Umbilical cord (tissue), 2 donors: ENCODE measurements around the gene MAK. TPM values are rescaled to one million over a fixed set of nuclear protein-coding genes. Genes with fewer than 3 reads are reported as not detected.
"Not testable (repeated sequence)": the region's sequence is repeated elsewhere in the genome, so short reads cannot be mapped to it uniquely, and the experiment has no call there.

ENCODE experiments used
- DNase-seq: peaks from one replicate; pipeline ENCODE4 v3.0.0-alpha.2; 2015; ENCODE audit warnings: low spot score
- total RNA-seq: library from RNA; depleted of rRNA; stranded (reverse); fragments of >200 nt; gene quantifications from one replicate; pipeline ENCODE4 v1.2.3, GENCODE V29; 2014; ENCODE audit warnings: low replicate concordance; ENCODE audit not compliant: insufficient read depth

MAK gene
- total RNA-seq, 1 donor from 2014 or later = 2.2 TPM

DNA sequence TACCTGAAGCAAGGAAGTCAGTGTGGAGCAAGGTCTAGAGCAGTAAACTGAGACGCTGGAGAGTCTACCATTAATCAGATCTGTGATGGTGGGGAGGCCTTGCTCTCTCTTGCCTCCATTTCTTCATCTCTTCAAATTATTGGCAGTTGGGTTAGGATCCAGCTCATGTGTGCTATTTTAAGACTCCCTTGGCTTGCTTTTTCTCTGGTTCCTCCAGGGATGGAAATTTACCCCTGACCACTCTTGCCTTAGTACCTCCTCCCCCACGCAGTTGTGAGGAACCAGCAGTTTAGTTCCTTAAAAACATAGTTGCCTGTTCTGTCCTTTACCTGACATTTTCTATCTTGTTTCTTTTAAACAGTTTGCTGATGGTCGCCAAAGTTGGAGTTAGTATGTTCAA lies 108.1 kb downstream of the MAK start:
- DNase-seq = no peak

DNA sequence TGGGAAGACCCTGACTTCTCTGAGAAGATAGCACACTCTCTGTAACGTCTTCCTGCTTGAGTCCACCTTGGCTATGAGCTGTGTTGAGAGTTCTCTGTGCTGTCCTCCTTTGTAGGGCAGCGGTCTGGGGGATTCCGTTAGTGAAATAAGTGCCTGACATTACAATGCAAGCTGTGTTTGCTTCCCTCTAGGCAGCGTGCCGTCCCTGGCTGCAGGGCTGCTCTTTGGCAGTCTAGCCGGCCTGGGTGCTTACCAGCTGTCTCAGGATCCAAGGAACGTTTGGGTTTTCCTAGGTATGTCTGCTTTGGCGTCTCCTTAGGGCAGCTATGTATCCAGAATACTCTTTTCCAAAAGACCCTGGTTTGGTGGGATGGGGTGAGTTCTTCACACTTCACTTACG lies 112.6 kb downstream of the MAK start:
- DNase-seq = no peak

GRCh38 chr6:10725044-10725443 lies 113.3 kb downstream of the MAK start:
- no peak for DNase-seq

- no peak for DNase-seq
Observed at GRCh38 chr6:10723567-10723881, 114.8 kb downstream of the MAK start.

GRCh38 chr6:10722820-10723566 lies 115.3 kb downstream of the MAK start, which contains the start of gene TMEM14C:
Gene TMEM14C, plus strand, starts transcription at chr6:10723070. Its CDS starts 1,544 bp downstream, at chr6:10724614.
- DNase-seq = peak; percentile 99

- DNase-seq = no peak
Observed at GRCh38 chr6:10722570-10722819, 115.8 kb downstream of the MAK start.

DNA sequence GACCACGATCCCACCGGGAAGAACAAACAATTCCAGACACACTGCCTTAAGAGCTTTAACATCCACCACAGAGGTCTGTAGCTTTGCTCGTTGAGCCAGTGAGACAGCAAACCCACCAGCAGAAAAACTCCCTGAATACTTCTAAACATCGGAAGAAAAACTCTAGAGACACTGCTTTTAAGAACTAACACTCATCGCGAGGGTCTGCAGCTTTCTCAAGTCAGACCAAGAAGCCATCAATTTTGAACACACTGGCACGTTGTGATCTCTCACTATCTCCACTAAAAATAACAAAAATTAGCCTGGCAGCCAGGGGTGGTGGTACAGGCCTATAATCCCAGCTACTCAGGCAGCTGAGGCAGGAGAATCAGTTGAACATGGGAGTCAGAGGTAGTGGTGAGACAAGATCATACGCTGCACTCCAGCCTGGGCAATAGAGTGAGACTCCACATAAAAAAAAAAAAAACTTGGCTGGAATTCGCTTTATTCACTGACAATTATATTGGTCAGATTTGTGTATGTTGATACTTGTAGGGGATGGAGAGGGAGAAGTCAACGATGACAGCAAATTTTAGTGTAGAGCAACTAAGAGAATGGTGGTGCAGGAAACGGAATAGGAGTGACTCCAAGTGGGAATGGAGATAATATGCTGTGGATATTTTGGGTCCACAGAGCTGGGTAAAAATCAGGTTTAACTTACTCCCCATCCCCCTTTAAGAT lies 116.3 kb downstream of the MAK start:
- peak; percentile 21 for DNase-seq

GRCh38 chr6:10720960-10721849 lies 117.1 kb downstream of the MAK start:
- DNase-seq = not testable (repeated sequence)

DNA sequence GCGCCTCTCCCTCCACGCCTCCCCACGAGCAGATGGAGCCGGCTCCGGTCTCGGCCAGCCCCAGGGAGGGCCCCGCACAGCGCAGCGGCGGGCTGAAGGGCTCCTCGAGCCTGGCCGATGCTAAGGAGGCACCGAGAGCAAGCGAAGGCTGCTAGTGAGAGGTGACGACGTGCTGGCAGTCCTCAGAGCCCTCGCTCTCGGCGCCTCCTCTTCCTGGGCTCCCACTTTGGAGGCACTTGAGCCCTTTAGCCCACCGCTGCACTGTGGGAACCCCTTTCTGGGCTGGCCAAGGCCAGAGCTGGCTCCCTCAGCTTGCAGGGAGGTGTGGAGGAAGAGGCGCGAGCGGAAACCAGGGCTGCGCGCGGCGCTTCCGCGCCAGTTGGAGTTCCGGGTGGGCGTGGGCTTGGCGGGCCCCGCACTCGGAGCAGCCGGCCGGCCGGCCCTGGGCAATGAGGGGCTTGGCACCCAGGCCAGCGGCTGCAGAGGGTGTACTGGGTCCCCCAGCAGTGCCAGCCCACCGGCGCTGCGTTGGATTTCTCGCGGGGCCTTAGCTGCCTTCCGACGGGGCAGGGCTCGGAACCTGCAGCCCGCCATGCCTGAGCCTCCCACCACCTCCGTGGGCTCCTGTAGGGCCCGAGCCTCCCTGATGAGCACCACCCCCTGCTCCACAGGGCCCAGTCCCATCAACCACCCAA lies 117.9 kb downstream of the MAK start:
- DNase-seq = peak; percentile 54

- DNase-seq = peak; percentile 57
Observed at GRCh38 chr6:10719964-10720264, 118.4 kb downstream of the MAK start.

DNA sequence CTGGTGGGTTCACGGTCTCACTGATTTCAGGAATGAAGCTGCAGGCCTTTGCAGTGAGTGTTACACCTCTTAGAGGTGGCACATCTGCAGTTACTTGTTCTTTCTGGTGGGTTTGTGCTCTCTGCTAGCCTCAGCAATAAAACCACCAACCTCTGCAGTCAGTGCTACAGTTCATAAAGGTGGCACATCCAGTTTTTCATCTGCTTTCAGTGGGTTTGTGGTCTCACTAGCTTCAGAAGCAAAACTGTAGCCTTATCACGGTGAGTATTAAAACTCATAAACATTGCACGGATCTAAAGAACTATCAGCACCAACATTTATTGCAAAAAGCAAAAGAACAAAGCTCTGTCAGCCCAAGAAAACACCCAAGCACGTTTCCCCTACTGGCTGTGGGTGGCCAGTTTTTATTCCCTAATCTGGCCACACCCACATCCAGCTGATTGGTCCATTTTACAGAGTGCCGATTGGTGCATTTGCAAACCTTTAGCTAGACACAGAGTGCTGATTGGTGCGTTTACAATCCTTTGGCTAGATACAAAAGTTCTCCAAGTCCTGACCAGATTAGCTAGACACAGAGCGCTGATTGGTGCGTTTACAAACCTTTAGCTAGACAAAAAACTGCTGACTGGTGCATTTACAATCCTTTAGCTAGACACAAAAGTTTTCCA lies 118.9 kb downstream of the MAK start:
- DNase-seq = no peak

DNA sequence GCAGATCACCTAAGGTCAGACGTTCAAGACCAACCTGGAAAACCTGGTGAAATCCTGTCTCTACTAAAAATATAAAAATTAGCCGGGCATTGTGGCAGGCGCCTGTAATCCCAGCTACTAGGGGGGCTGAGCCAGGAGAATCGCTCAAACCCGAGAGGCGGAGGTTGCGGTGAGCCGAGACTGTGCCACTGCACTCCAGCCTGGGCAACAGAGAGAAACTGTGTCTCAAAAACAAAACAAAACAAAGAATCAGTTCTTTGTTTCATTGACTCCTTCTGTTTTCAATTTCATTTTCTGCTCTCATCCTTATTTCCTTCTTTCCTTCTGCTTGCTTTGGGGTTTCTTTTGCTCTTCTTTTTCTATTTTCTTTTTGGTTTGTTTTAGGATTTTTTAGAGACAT lies 124.4 kb downstream of the MAK start:
- no peak for DNase-seq

Other genes starting within 250 kb of the MAK start
- gene C6orf52, start 143.9 kb downstream of the MAK start, total RNA-seq = not detected
- 8.9 TPM for gene PAK1IP1, start 143.6 kb downstream of the MAK start, total RNA-seq
- gene TMEM14C, start 115.5 kb downstream of the MAK start, total RNA-seq = 75.1 TPM
- gene TMEM14B, start 90.7 kb downstream of the MAK start, total RNA-seq = 36.8 TPM
- gene GCM2, start 43.5 kb upstream of the MAK start, total RNA-seq = 2.6 TPM
- gene SYCP2L, start 48.5 kb upstream of the MAK start, total RNA-seq = 4.1 TPM
- 29.4 TPM for gene ELOVL2, start 205.8 kb upstream of the MAK start, total RNA-seq